Dendritic cell treated with granulocyte-macrophage colony-stimulating factor and Interleukin-4, amounts not matched to agents 40 ng/mL and 50 ng/mL, for 4 days (primary cell): ENCODE data around the gene GNB1L.

Experiments
- H3K27ac Mint-ChIP-seq: one replicate; pipeline ENCODE4 v1.8.0; 2022; ENCODE audit warnings: mild to moderate bottlenecking, mixed read lengths
- H3K27me3 Mint-ChIP-seq: one replicate; pipeline ENCODE4 v1.8.0; 2022; ENCODE audit warnings: mild to moderate bottlenecking, mixed read lengths
- H3K36me3 Mint-ChIP-seq: one replicate; pipeline ENCODE4 v1.8.0; 2022; ENCODE audit warnings: low read depth, mixed read lengths
- H3K4me1 Mint-ChIP-seq: one replicate; pipeline ENCODE4 v1.8.0; 2022; ENCODE audit warnings: low read depth, mixed read lengths
- H3K4me3 Mint-ChIP-seq: one replicate; pipeline ENCODE4 v1.8.0; 2022; ENCODE audit warnings: mild to moderate bottlenecking, moderate library complexity, mixed read lengths
- H3K9me3 Mint-ChIP-seq: one replicate; pipeline ENCODE4 v1.8.0; 2022; ENCODE audit warnings: mixed read lengths
- intact Hi-C: fragments of 100-400 bp; cut with micrococcal nuclease; formaldehyde crosslinking; loops from one replicate; pipeline ENCODE4 v1.15.0; 2022

The GNB1L gene

GRCh38 chr22:19763458-19764298, 91.0 kb downstream of the GNB1L start:
- peaks cover 82% of the 10 kb centered on the region for H3K27me3 Mint-ChIP-seq
- no peak overlapping the region for H3K4me3 Mint-ChIP-seq
- intact Hi-C loops = no loop called here
- H3K4me1 Mint-ChIP-seq = peaks cover 34% of the 10 kb centered on the region
- no peak overlapping the region for H3K27ac Mint-ChIP-seq
- no peaks in the 10 kb centered on the region for H3K9me3 Mint-ChIP-seq
- no peaks in the 10 kb centered on the region for H3K36me3 Mint-ChIP-seq

GRCh38 chr22:19762568-19763457, 91.9 kb downstream of the GNB1L start:
- peaks cover 32% of the 10 kb centered on the region for H3K4me1 Mint-ChIP-seq
- H3K36me3 Mint-ChIP-seq = no peaks in the 10 kb centered on the region
- no peaks in the 10 kb centered on the region for H3K9me3 Mint-ChIP-seq
- intact Hi-C loops = no loop called here
- no peak overlapping the region for H3K27ac Mint-ChIP-seq
- H3K4me3 Mint-ChIP-seq = no peak overlapping the region
- H3K27me3 Mint-ChIP-seq = peaks cover 81% of the 10 kb centered on the region

- H3K27me3 Mint-ChIP-seq = peaks cover 81% of the 10 kb centered on the region
- intact Hi-C loops = no loop called here
Observed at GRCh38 chr22:19761725-19762567, 92.7 kb downstream of the GNB1L start.

GRCh38 chr22:19760951-19761724, 93.5 kb downstream of the GNB1L start:
- peaks cover 35% of the 10 kb centered on the region for H3K4me1 Mint-ChIP-seq
- peaks cover 83% of the 10 kb centered on the region for H3K27me3 Mint-ChIP-seq
- no peak overlapping the region for H3K27ac Mint-ChIP-seq
- H3K4me3 Mint-ChIP-seq = peak overlapping the region; percentile 35
- intact Hi-C loops = no loop called here
- H3K9me3 Mint-ChIP-seq = no peaks in the 10 kb centered on the region
- no peaks in the 10 kb centered on the region for H3K36me3 Mint-ChIP-seq

More at GRCh38 chr22:19761725-19762567, 92.7 kb downstream of the GNB1L start:
- Mint-ChIP-seq H3K9me3 (no peaks in the 10 kb centered on the region), H3K36me3 (no peaks in the 10 kb centered on the region), H3K4me3 (peak overlapping the region; percentile 35), H3K4me1 (peaks cover 32% of the 10 kb centered on the region), H3K27ac (no peak overlapping the region)

- intact Hi-C loops = no loop called here
- H3K27me3 Mint-ChIP-seq = peaks cover 87% of the 10 kb centered on the region
- no peaks in the 10 kb centered on the region for H3K36me3 Mint-ChIP-seq
- H3K4me1 Mint-ChIP-seq = peaks cover 37% of the 10 kb centered on the region
- H3K4me3 Mint-ChIP-seq = peak within 1 kb of the TSS; percentile 70
- no peaks in the 10 kb centered on the region for H3K9me3 Mint-ChIP-seq
- H3K27ac Mint-ChIP-seq = no peak within 1 kb of the TSS
Observed at GRCh38 chr22:19760058-19760950, 94.4 kb downstream of the GNB1L start, which contains the start of gene TBX1. Gene TBX1 (plus strand): TSS chr22:19760778. CDS start chr22:19760844, 66 bp downstream.

GRCh38 chr22:19759427-19760057, 95.1 kb downstream of the GNB1L start:
- no peaks in the 10 kb centered on the region for H3K9me3 Mint-ChIP-seq
- no peaks in the 10 kb centered on the region for H3K36me3 Mint-ChIP-seq
- H3K27ac Mint-ChIP-seq = no peak overlapping the region
- intact Hi-C loops = no loop called here
- H3K27me3 Mint-ChIP-seq = peaks cover 86% of the 10 kb centered on the region
- peak overlapping the region; percentile 70 for H3K4me3 Mint-ChIP-seq
- peaks cover 37% of the 10 kb centered on the region for H3K4me1 Mint-ChIP-seq

GRCh38 chr22:19758896-19759426, 95.7 kb downstream of the GNB1L start:
- peaks cover 86% of the 10 kb centered on the region for H3K27me3 Mint-ChIP-seq
- H3K4me1 Mint-ChIP-seq = peaks cover 37% of the 10 kb centered on the region
- H3K4me3 Mint-ChIP-seq = no peak overlapping the region
- no peaks in the 10 kb centered on the region for H3K9me3 Mint-ChIP-seq
- H3K27ac Mint-ChIP-seq = no peak overlapping the region
- H3K36me3 Mint-ChIP-seq = no peaks in the 10 kb centered on the region
- intact Hi-C loops = no loop called here

- Mint-ChIP-seq H3K4me3 (no peak overlapping the region), H3K27ac (no peak overlapping the region)
Observed at GRCh38 chr22:19757985-19758895, 96.4 kb downstream of the GNB1L start.

GRCh38 chr22:19757140-19757984, 97.3 kb downstream of the GNB1L start:
- Mint-ChIP-seq H3K27me3 (peaks cover 85% of the 10 kb centered on the region), H3K36me3 (no peaks in the 10 kb centered on the region), H3K4me3 (peak overlapping the region; percentile 67), H3K9me3 (no peaks in the 10 kb centered on the region), H3K4me1 (peaks cover 37% of the 10 kb centered on the region), H3K27ac (no peak overlapping the region)
- intact Hi-C loops = no loop called here

More at GRCh38 chr22:19757985-19758895, 96.4 kb downstream of the GNB1L start:
- peaks cover 86% of the 10 kb centered on the region for H3K27me3 Mint-ChIP-seq
- H3K36me3 Mint-ChIP-seq = no peaks in the 10 kb centered on the region
- H3K9me3 Mint-ChIP-seq = no peaks in the 10 kb centered on the region
- peaks cover 37% of the 10 kb centered on the region for H3K4me1 Mint-ChIP-seq
- intact Hi-C loops = no loop called here

- Mint-ChIP-seq H3K4me3 (peak overlapping the region; percentile 67), H3K4me1 (peaks cover 37% of the 10 kb centered on the region), H3K27me3 (peaks cover 85% of the 10 kb centered on the region), H3K27ac (no peak overlapping the region), H3K9me3 (no peaks in the 10 kb centered on the region), H3K36me3 (no peaks in the 10 kb centered on the region)
- intact Hi-C loops = no loop called here
Observed at GRCh38 chr22:19756288-19757128, 98.2 kb downstream of the GNB1L start.
